Activated T-helper 1 cell treated with anti-CD3 and anti-CD28 coated beads, Interleukin-12 subunit alpha, Interleukin-12 subunit beta, Interleukin-2, Interleukin-4 antibody, amounts not matched to agents 30 ng/mL and 10 ng/mL and 1 ng/mL, durations not matched to agents 14 hours and 24 hours and 36 hours (primary cell): ENCODE data around the gene CASP3. TPM values are rescaled to one million over a fixed set of nuclear protein-coding genes. Genes with fewer than 3 reads are reported as not detected.
A peak's percentile ranks its signal among the peaks of the same experiment; 100 is the strongest.
"Not testable (repeated sequence)": the region's sequence is repeated elsewhere in the genome, so short reads cannot be mapped to it uniquely, and the experiment has no call there.

Source experiments
- DNase-seq: peaks from one replicate; pipeline ENCODE4 v3.0.0; 2021; ENCODE audit warnings: low spot score
- H3K27ac Mint-ChIP-seq: one replicate; pipeline ENCODE4 v1.8.0; 2021; ENCODE audit warnings: mild to moderate bottlenecking, mixed read lengths
- H3K27me3 Mint-ChIP-seq: one replicate; pipeline ENCODE4 v1.8.0; 2022; ENCODE audit warnings: mild to moderate bottlenecking, moderate library complexity, mixed read lengths; ENCODE audit not compliant: insufficient read depth
- H3K36me3 Mint-ChIP-seq: one replicate; pipeline ENCODE4 v1.8.0; 2021; ENCODE audit warnings: low read depth, mixed read lengths
- H3K4me1 Mint-ChIP-seq: one replicate; pipeline ENCODE4 v1.8.0; 2021; ENCODE audit warnings: low read depth, mixed read lengths
- H3K4me3 Mint-ChIP-seq: one replicate; pipeline ENCODE4 v1.8.0; 2021; ENCODE audit warnings: mild to moderate bottlenecking, moderate library complexity, mixed read lengths
- H3K9me3 Mint-ChIP-seq: one replicate; pipeline ENCODE4 v1.8.0; 2021; ENCODE audit warnings: mixed read lengths
- intact Hi-C: fragments of 100-400 bp; cut with micrococcal nuclease; formaldehyde crosslinking; loops from one replicate; pipeline ENCODE4 v1.15.1; 2024
- total RNA-seq: library from RNA; stranded (reverse); gene quantifications from 2 replicates; pipeline ENCODE4 v1.2.3, GENCODE V29; 2022

CASP3 gene
- total RNA-seq, 1 donor from 2014 or later = 116 TPM

- intact Hi-C loops = no loop called here
- Mint-ChIP-seq H3K9me3 (no peaks in the 10 kb centered on the region), H3K36me3 (peaks cover 69% of the 10 kb centered on the region), H3K4me1 (peaks cover 75% of the 10 kb centered on the region), H3K27ac (peak overlapping the region; percentile 76), H3K4me3 (no peak overlapping the region), H3K27me3 (no peaks in the 10 kb centered on the region)
- no peak for DNase-seq
Observed at GRCh38 chr4:184641451-184641850, 7.8 kb downstream of the CASP3 start.

- H3K9me3 Mint-ChIP-seq = no peaks in the 10 kb centered on the region
- DNase-seq = no peak
- H3K27me3 Mint-ChIP-seq = no peaks in the 10 kb centered on the region
- H3K4me1 Mint-ChIP-seq = peaks cover 71% of the 10 kb centered on the region
- intact Hi-C loops = no loop called here
- peak overlapping the region; percentile 59 for H3K27ac Mint-ChIP-seq
- H3K36me3 Mint-ChIP-seq = peaks cover 69% of the 10 kb centered on the region
- H3K4me3 Mint-ChIP-seq = no peak overlapping the region
Observed at GRCh38 chr4:184641022-184641421, 8.2 kb downstream of the CASP3 start.

GRCh38 chr4:184636897-184637296 lies 12.3 kb downstream of the CASP3 start:
- intact Hi-C loops = no loop called here
- H3K4me1 Mint-ChIP-seq = peaks cover 52% of the 10 kb centered on the region
- no peaks in the 10 kb centered on the region for H3K27me3 Mint-ChIP-seq
- no peak overlapping the region for H3K27ac Mint-ChIP-seq
- no peaks in the 10 kb centered on the region for H3K9me3 Mint-ChIP-seq
- H3K4me3 Mint-ChIP-seq = no peak overlapping the region
- DNase-seq = no peak
- H3K36me3 Mint-ChIP-seq = peaks cover 81% of the 10 kb centered on the region

- Mint-ChIP-seq H3K4me1 (peaks cover 47% of the 10 kb centered on the region), H3K4me3 (no peak overlapping the region), H3K27ac (no peak overlapping the region), H3K36me3 (peaks cover 78% of the 10 kb centered on the region), H3K9me3 (no peaks in the 10 kb centered on the region), H3K27me3 (no peaks in the 10 kb centered on the region)
- DNase-seq = no peak
- intact Hi-C loops = no loop called here
Observed at GRCh38 chr4:184636144-184636543, 13.1 kb downstream of the CASP3 start.

- Mint-ChIP-seq H3K36me3 (peaks cover 76% of the 10 kb centered on the region), H3K27me3 (no peaks in the 10 kb centered on the region), H3K4me1 (peaks cover 40% of the 10 kb centered on the region), H3K9me3 (no peaks in the 10 kb centered on the region), H3K4me3 (no peak overlapping the region), H3K27ac (no peak overlapping the region)
- intact Hi-C loops = loop anchor here (1.0 kb wide), 1 partner anchor 8 kb away; no protein-coding TSS in a partner anchor
- no peak for DNase-seq
Observed at GRCh38 chr4:184635381-184635780, 13.9 kb downstream of the CASP3 start.

- peak overlapping the region; percentile 6 for H3K27ac Mint-ChIP-seq
- intact Hi-C loops = no loop called here
- peaks cover 26% of the 10 kb centered on the region for H3K4me1 Mint-ChIP-seq
- no peak for DNase-seq
- no peaks in the 10 kb centered on the region for H3K27me3 Mint-ChIP-seq
- H3K36me3 Mint-ChIP-seq = peaks cover 79% of the 10 kb centered on the region
- no peaks in the 10 kb centered on the region for H3K9me3 Mint-ChIP-seq
- H3K4me3 Mint-ChIP-seq = no peak overlapping the region
Observed at GRCh38 chr4:184632842-184633241, 16.4 kb downstream of the CASP3 start.

- intact Hi-C loops = no loop called here
- peaks cover 42% of the 10 kb centered on the region for H3K4me1 Mint-ChIP-seq
- DNase-seq = no peak
- no peak overlapping the region for H3K27ac Mint-ChIP-seq
- H3K4me3 Mint-ChIP-seq = no peak overlapping the region
- H3K27me3 Mint-ChIP-seq = no peaks in the 10 kb centered on the region
- peaks cover 76% of the 10 kb centered on the region for H3K36me3 Mint-ChIP-seq
- no peaks in the 10 kb centered on the region for H3K9me3 Mint-ChIP-seq
Observed at GRCh38 chr4:184628103-184628502, 21.1 kb downstream of the CASP3 start.

- peak overlapping the region; percentile 15 for H3K4me3 Mint-ChIP-seq
Observed at GRCh38 chr4:184625783-184626596, 23.3 kb downstream of the CASP3 start.

GRCh38 chr4:184624972-184625554 lies 24.2 kb downstream of the CASP3 start:
- H3K27ac Mint-ChIP-seq = peak overlapping the region; percentile 88
- H3K36me3 Mint-ChIP-seq = peaks cover 68% of the 10 kb centered on the region
- no peaks in the 10 kb centered on the region for H3K9me3 Mint-ChIP-seq
- intact Hi-C loops = loop anchor here (1.0 to 2.0 kb wide), 4 partner anchors 24 to 361 kb away; partner anchors contain the start of genes CASP3 and PRIMPOL
- peaks cover 38% of the 10 kb centered on the region for H3K4me1 Mint-ChIP-seq
- H3K27me3 Mint-ChIP-seq = no peaks in the 10 kb centered on the region
- peak overlapping the region; percentile 49 for H3K4me3 Mint-ChIP-seq
- DNase-seq = no peak

More at GRCh38 chr4:184625783-184626596, 23.3 kb downstream of the CASP3 start:
- not testable (repeated sequence) for H3K9me3 Mint-ChIP-seq, H3K27me3 Mint-ChIP-seq, DNase-seq
- intact Hi-C loops = loop anchor here (1.0 to 2.0 kb wide), 4 partner anchors 23 to 362 kb away; partner anchors contain the start of genes CASP3 and PRIMPOL
- Mint-ChIP-seq H3K4me1 (peaks cover 38% of the 10 kb centered on the region), H3K36me3 (peaks cover 72% of the 10 kb centered on the region), H3K27ac (peak overlapping the region; percentile 88)

- intact Hi-C loops = loop anchor here (2.0 kb wide), 3 partner anchors 24 to 50 kb away; partner anchors contain the start of genes CASP3 and PRIMPOL
- peak overlapping the region; percentile 88 for H3K27ac Mint-ChIP-seq
- not testable (repeated sequence) for H3K27me3 Mint-ChIP-seq, DNase-seq, H3K9me3 Mint-ChIP-seq
- H3K36me3 Mint-ChIP-seq = peaks cover 63% of the 10 kb centered on the region
- H3K4me1 Mint-ChIP-seq = peaks cover 38% of the 10 kb centered on the region
- peak overlapping the region; percentile 49 for H3K4me3 Mint-ChIP-seq
Observed at GRCh38 chr4:184624504-184624903, 24.7 kb downstream of the CASP3 start.

- H3K4me1 Mint-ChIP-seq = peaks cover 18% of the 10 kb centered on the region
- H3K27me3 Mint-ChIP-seq = no peaks in the 10 kb centered on the region
- no peak overlapping the region for H3K27ac Mint-ChIP-seq
- intact Hi-C loops = no loop called here
- peaks cover 39% of the 10 kb centered on the region for H3K36me3 Mint-ChIP-seq
- no peak for DNase-seq
- no peaks in the 10 kb centered on the region for H3K9me3 Mint-ChIP-seq
- H3K4me3 Mint-ChIP-seq = no peak overlapping the region
Observed at GRCh38 chr4:184621518-184621917, 27.7 kb downstream of the CASP3 start.

- H3K9me3 Mint-ChIP-seq = peaks cover under 1% of the 10 kb centered on the region
- no peak overlapping the region for H3K27ac Mint-ChIP-seq
- peaks cover 7% of the 10 kb centered on the region for H3K4me1 Mint-ChIP-seq
- no peaks in the 10 kb centered on the region for H3K27me3 Mint-ChIP-seq
- DNase-seq = no peak
- intact Hi-C loops = no loop called here
- peaks cover 35% of the 10 kb centered on the region for H3K36me3 Mint-ChIP-seq
- no peak overlapping the region for H3K4me3 Mint-ChIP-seq
Observed at GRCh38 chr4:184620212-184620867, 28.9 kb downstream of the CASP3 start.
